ENCODE results near the gene MAPK4. TPM values are rescaled to one million over a fixed set of nuclear protein-coding genes. Genes with fewer than 3 reads are reported as not detected.
"Not testable (repeated sequence)": the region's sequence is repeated elsewhere in the genome, so short reads cannot be mapped to it uniquely, and the experiment has no call there.

The MAPK4 gene
- total and polyA plus RNA-seq, 9 donors, result 0.80 to 21.7 (median 3.4) TPM

GRCh38 chr18:50548160-50548559 is 11.7 kb upstream of the MAPK4 start:
- TF ChIP-seq POLR2A (IDR thresholded peaks at IDR 0.05), result no peak
- TF ChIP-seq, protein P1, sequence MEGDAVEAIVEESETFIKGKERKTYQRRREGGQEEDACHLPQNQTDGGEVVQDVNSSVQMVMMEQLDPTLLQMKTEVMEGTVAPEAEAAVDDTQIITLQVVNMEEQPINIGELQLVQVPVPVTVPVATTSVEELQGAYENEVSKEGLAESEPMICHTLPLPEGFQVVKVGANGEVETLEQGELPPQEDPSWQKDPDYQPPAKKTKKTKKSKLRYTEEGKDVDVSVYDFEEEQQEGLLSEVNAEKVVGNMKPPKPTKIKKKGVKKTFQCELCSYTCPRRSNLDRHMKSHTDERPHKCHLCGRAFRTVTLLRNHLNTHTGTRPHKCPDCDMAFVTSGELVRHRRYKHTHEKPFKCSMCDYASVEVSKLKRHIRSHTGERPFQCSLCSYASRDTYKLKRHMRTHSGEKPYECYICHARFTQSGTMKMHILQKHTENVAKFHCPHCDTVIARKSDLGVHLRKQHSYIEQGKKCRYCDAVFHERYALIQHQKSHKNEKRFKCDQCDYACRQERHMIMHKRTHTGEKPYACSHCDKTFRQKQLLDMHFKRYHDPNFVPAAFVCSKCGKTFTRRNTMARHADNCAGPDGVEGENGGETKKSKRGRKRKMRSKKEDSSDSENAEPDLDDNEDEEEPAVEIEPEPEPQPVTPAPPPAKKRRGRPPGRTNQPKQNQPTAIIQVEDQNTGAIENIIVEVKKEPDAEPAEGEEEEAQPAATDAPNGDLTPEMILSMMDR (IDR thresholded peaks at IDR 0.05), result no peak
- TF ChIP-seq EP300 (IDR thresholded peaks at IDR 0.05), result no peak
- H3K36me3 ChIP-seq, result no peaks in the 10 kb centered on the region
- no peak overlapping the region for H3K27ac ChIP-seq
- H3K4me3 ChIP-seq, result no peak overlapping the region
- intact Hi-C loops (cut with DNase I), result no loop called here
- no peaks in the 10 kb centered on the region for H3K9me3 ChIP-seq
- no peaks in the 10 kb centered on the region for H3K27me3 ChIP-seq
- H3K4me1 ChIP-seq (ENCODE audit: insufficient read depth), result no peaks in the 10 kb centered on the region
- no peak for DNase-seq
- WGBS, 3 donors, result 80 to 92% (median 85%) methylated on average over 1 of the region's 1 CpG

- H3K4me3 ChIP-seq; H3K36me3 ChIP-seq; H3K4me1 ChIP-seq (ENCODE audit: insufficient read depth); H3K27me3 ChIP-seq; intact Hi-C loops (cut with DNase I); H3K27ac ChIP-seq; H3K9me3 ChIP-seq; DNase-seq: not testable (repeated sequence)
- WGBS, 3 donors, result 32 to 50% (median 35%) methylated on average over 1 of the region's 1 CpG
These were observed 8.2 kb upstream of the MAPK4 start for GRCh38 chr18:50551651-50552050.

GRCh38 chr18:50558157-50558556 is 1.7 kb upstream of the MAPK4 start:
- intact Hi-C loops (cut with DNase I), result no loop called here
- 46 to 57% (median 49%) methylated on average over 10 of the region's 10 CpGs for WGBS, 3 donors
- Histone ChIP-seq H3K27me3 (no peaks in the 10 kb centered on the region), H3K4me1 (ENCODE audit: insufficient read depth) (peaks cover 5% of the 10 kb centered on the region), H3K9me3 (no peaks in the 10 kb centered on the region), H3K4me3 (no peak overlapping the region), H3K27ac (peak overlapping the region in 1 of 2 donors; percentile 92), H3K36me3 (no peaks in the 10 kb centered on the region)
- TF ChIP-seq POLR2A (IDR thresholded peaks at IDR 0.05), result no peak
- no peak for TF ChIP-seq EP300 (IDR thresholded peaks at IDR 0.05)
- TF ChIP-seq, protein P1 (IDR thresholded peaks at IDR 0.05), result no peak
- no peak for DNase-seq

GRCh38 chr18:50558948-50559751 is 737 bp upstream of the MAPK4 start:
- intact Hi-C loops (cut with DNase I), result no loop called here
- WGBS, 3 donors, result 12 to 28% (median 19%) methylated on average over 29 to 53 of the region's 53 CpGs
- no peaks in the 10 kb centered on the region for H3K36me3 ChIP-seq
- peak overlapping the region; percentile 82 to 92 for H3K27ac ChIP-seq
- no peaks in the 10 kb centered on the region for H3K9me3 ChIP-seq
- H3K4me1 ChIP-seq (ENCODE audit: insufficient read depth), result peaks cover 5% of the 10 kb centered on the region
- no peaks in the 10 kb centered on the region for H3K27me3 ChIP-seq
- no peak for TF ChIP-seq EP300 (IDR thresholded peaks at IDR 0.05)
- TF ChIP-seq, protein P1 (IDR thresholded peaks at IDR 0.05), result no peak
- peak overlapping the region; percentile 56 for H3K4me3 ChIP-seq
- peak in 1 of 5 donors; percentile 10 for DNase-seq
